ENCODE measurements around the gene SLC16A7.

- no peak for TF ChIP-seq CTCF (IDR thresholded peaks at IDR 0.05)
- no peak for TF ChIP-seq POLR2A (IDR thresholded peaks at IDR 0.05)
These were observed 112.2 kb downstream of the SLC16A7 start for GRCh38 chr12:59708064-59708463.
